ENCODE results near the gene GMDS. TPM values are rescaled to one million over a fixed set of nuclear protein-coding genes. Genes with fewer than 3 reads are reported as not detected.

The GMDS gene
- total and polyA plus RNA-seq, 2 of the 4 experiments (the other 2 are of a cell fraction) = 7.3 to 21.9 TPM

DNA sequence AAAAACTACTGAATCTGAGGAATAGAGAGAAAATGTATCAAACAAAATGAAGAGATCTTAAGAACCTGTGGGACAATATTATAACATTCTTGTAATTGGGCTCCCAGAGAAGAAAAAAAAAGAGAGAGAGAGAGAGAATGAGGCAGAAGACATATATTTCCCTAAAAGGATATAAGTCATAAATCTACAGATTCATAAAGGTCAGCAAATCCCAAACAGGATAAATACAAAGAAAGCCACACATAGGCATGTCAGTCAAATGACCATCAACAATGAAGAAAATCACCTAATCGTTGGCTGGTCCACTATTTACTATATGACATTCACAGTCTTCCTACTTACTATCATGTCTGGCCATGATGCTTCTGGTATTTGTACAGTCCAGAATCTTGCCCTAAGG, 190.3 kb downstream of the GMDS start:
- no peak for ATAC-seq (ENCODE audit: low read depth)
- 100% methylated on average over 1 of the region's 1 CpG; no CpG with 5 or more reads in 1 of the 2 experiments for WGBS, 2 experiments (ENCODE audit: extremely low coverage in 2 of 2, insufficient read length in 1 of 2)

More for the DNA sequence above, 190.3 kb downstream of the GMDS start:
- H3K23ac ChIP-seq (ENCODE audit: low read depth, low read length) = no peak overlapping the region
- H4K91ac ChIP-seq (ENCODE audit: insufficient read depth, low read depth, low read length) = no peak overlapping the region
- no peak overlapping the region for H3K27ac ChIP-seq (ENCODE audit: insufficient read depth, low read length)
- TF ChIP-seq CHD1 (IDR thresholded peaks at IDR 0.05; ENCODE audit: low read depth, low read length) = no peak
- no peak for TF ChIP-seq FOS (IDR thresholded peaks at IDR 0.05; ENCODE audit: low read depth, low read length)
- TF ChIP-seq MXI1 (IDR thresholded peaks at IDR 0.05; ENCODE audit: borderline replicate concordance, low read depth, low read length) = no peak
- TF ChIP-seq, protein P1, sequence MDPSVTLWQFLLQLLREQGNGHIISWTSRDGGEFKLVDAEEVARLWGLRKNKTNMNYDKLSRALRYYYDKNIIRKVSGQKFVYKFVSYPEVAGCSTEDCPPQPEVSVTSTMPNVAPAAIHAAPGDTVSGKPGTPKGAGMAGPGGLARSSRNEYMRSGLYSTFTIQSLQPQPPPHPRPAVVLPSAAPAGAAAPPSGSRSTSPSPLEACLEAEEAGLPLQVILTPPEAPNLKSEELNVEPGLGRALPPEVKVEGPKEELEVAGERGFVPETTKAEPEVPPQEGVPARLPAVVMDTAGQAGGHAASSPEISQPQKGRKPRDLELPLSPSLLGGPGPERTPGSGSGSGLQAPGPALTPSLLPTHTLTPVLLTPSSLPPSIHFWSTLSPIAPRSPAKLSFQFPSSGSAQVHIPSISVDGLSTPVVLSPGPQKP (IDR thresholded peaks at IDR 0.05; ENCODE audit: borderline replicate concordance, low read depth, low read length) = no peak
- TF ChIP-seq, protein P2, sequence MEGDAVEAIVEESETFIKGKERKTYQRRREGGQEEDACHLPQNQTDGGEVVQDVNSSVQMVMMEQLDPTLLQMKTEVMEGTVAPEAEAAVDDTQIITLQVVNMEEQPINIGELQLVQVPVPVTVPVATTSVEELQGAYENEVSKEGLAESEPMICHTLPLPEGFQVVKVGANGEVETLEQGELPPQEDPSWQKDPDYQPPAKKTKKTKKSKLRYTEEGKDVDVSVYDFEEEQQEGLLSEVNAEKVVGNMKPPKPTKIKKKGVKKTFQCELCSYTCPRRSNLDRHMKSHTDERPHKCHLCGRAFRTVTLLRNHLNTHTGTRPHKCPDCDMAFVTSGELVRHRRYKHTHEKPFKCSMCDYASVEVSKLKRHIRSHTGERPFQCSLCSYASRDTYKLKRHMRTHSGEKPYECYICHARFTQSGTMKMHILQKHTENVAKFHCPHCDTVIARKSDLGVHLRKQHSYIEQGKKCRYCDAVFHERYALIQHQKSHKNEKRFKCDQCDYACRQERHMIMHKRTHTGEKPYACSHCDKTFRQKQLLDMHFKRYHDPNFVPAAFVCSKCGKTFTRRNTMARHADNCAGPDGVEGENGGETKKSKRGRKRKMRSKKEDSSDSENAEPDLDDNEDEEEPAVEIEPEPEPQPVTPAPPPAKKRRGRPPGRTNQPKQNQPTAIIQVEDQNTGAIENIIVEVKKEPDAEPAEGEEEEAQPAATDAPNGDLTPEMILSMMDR (conservative IDR thresholded peaks at IDR 0.05; ENCODE audit: low read depth, low read length) = no peak
- no peak for TF ChIP-seq SMC3 (IDR thresholded peaks at IDR 0.05; ENCODE audit: low read depth, low read length)
- TF ChIP-seq RAD21 (IDR thresholded peaks at IDR 0.05; ENCODE audit: low read length) = no peak
- no peak for TF ChIP-seq NFE2L2 (IDR thresholded peaks at IDR 0.05; ENCODE audit: low read depth, low read length)
- no peak for TF ChIP-seq MAFK (IDR thresholded peaks at IDR 0.05; ENCODE audit: low read depth, low read length)
- no peak for TF ChIP-seq MAZ (IDR thresholded peaks at IDR 0.05; ENCODE audit: borderline replicate concordance, low read depth, low read length)
- no peak for TF ChIP-seq POLR2A (IDR thresholded peaks at IDR 0.05; ENCODE audit: low read depth, low read length)
- no peak for TF ChIP-seq BHLHE40 (IDR thresholded peaks at IDR 0.05; ENCODE audit: low read depth, low read length)
- TF ChIP-seq RFX5 (IDR thresholded peaks at IDR 0.05; ENCODE audit: low read depth, low read length) = no peak
- no peak for TF ChIP-seq CEBPB (IDR thresholded peaks at IDR 0.05; ENCODE audit: low read depth, low read length)
- TF ChIP-seq, protein P3, sequence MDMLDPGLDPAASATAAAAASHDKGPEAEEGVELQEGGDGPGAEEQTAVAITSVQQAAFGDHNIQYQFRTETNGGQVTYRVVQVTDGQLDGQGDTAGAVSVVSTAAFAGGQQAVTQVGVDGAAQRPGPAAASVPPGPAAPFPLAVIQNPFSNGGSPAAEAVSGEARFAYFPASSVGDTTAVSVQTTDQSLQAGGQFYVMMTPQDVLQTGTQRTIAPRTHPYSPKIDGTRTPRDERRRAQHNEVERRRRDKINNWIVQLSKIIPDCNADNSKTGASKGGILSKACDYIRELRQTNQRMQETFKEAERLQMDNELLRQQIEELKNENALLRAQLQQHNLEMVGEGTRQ (IDR thresholded peaks at IDR 0.05; ENCODE audit: low read depth, low read length) = no peak
- no peak for TF ChIP-seq RCOR1 (IDR thresholded peaks at IDR 0.05; ENCODE audit: insufficient replicate concordance, low read length)
- no peak overlapping the region for H2BK120ac ChIP-seq (ENCODE audit: low read depth, low read length)
- H2BK5ac ChIP-seq (ENCODE audit: low read depth, low read length, poor library complexity, severe bottlenecking) = no peak overlapping the region
- ChIA-PET CTCF (no interaction called here), POLR2A (ENCODE audit: unreplicated experiment) (no interaction called here)
- H3K4ac ChIP-seq (ENCODE audit: low read depth, low read length) = no peak overlapping the region
- intact Hi-C loops (cut with micrococcal nuclease) (no loop called here), dilution Hi-C loops (cut with HindIII; ENCODE audit: low sequenced_read_pairs, unreplicated experiment) (no loop called here), in situ Hi-C loops (cut with MboI; ENCODE audit: low sequenced_read_pairs) (no loop called here)
- no peak overlapping the region for H2AFZ ChIP-seq (replicated peaks; ENCODE audit: low read length, poor library complexity)
- no peak overlapping the region for H4K5ac ChIP-seq (ENCODE audit: low read depth, low read length)
- no peak overlapping the region for H3K18ac ChIP-seq (ENCODE audit: low read depth, low read length)
- H3K27me3 ChIP-seq (ENCODE audit: control insufficient read depth, insufficient read depth, low read length) = no peaks in the 10 kb centered on the region
- H3K14ac ChIP-seq (replicated peaks; ENCODE audit: low read depth, low read length) = no peak overlapping the region
- H3K4me1 ChIP-seq (ENCODE audit: control insufficient read depth, insufficient read depth, low read length) = no peaks in the 10 kb centered on the region
- H3K4me2 ChIP-seq (ENCODE audit: low read depth, low read length) = no peak overlapping the region
- H3K36me3 ChIP-seq (ENCODE audit: control insufficient read depth, insufficient read depth, low read length) = no peaks in the 10 kb centered on the region
- no peaks in the 10 kb centered on the region for H4K20me1 ChIP-seq (ENCODE audit: insufficient read depth, low read length)
- H3K9ac ChIP-seq (ENCODE audit: low read depth, low read length) = no peak overlapping the region
- H3K9me3 ChIP-seq (ENCODE audit: control insufficient read depth, insufficient read depth, low read length) = no peaks in the 10 kb centered on the region
- H2BK15ac ChIP-seq (ENCODE audit: low read depth, low read length) = no peak overlapping the region
- no peak overlapping the region for H2AK9ac ChIP-seq (replicated peaks; ENCODE audit: low read depth, low read length, poor library complexity)
- H3K56ac ChIP-seq (ENCODE audit: extremely low read depth, insufficient read depth, low read length) = no peak overlapping the region
- no peaks in the 10 kb centered on the region; a peak in 1 of 4 replicates for H3K79me1 ChIP-seq (ENCODE audit: low read depth in 1 of 2, low read length in 2 of 2)
- no peaks in the 10 kb centered on the region; the same call in 1 of the 2 replicates for H3K9me1 ChIP-seq (ENCODE audit: insufficient read depth, low read length)
- no peak overlapping the region for H4K8ac ChIP-seq (ENCODE audit: low read depth in 2 of 2, low read length in 2 of 2)
- H2BK20ac ChIP-seq (ENCODE audit: low read depth, low read length) = no peak overlapping the region
- BruUV-seq (replicated peaks) = no TSS peak
- H2AK5ac ChIP-seq (ENCODE audit: low read depth, low read length) = no peak overlapping the region
- H3K4me3 ChIP-seq (ENCODE audit: insufficient read depth, low read depth, low read length) = no peak overlapping the region
- DNase-seq = no peak
